Suprapubic skin (tissue), 4 donors: ENCODE results near the gene MAP2K2. TPM values are rescaled to one million over a fixed set of nuclear protein-coding genes. Genes with fewer than 3 reads are reported as not detected.

Experiments used
- DNase-seq, 2 donors: peaks; one replicate each; pipeline ENCODE4 v3.0.0-alpha.2; 2019; ENCODE audit warnings: low spot score in 2 of 2
- H3K27ac ChIP-seq: fragments of 200-600 bp; sonication (generic); one replicate; pipeline ENCODE4 v1.5.1; 2019
- H3K27me3 ChIP-seq: fragments of 200-600 bp; sonication (generic); one replicate; pipeline ENCODE4 v1.5.1; 2019
- H3K36me3 ChIP-seq: fragments of 200-600 bp; sonication (generic); one replicate; pipeline ENCODE4 v1.5.1; 2019
- H3K4me1 ChIP-seq: fragments of 200-600 bp; sonication (generic); one replicate; pipeline ENCODE4 v1.5.1; 2019
- H3K4me3 ChIP-seq: fragments of 200-600 bp; sonication (generic); one replicate; pipeline ENCODE4 v1.5.1; 2019; ENCODE audit warnings: mild to moderate bottlenecking
- H3K9me3 ChIP-seq: fragments of 200-600 bp; sonication (generic); one replicate; pipeline ENCODE4 v1.5.1; 2019
- EP300 ChIP-seq: sonication (generic); formaldehyde crosslinking; IDR thresholded peaks from one replicate; pipeline ENCODE4 v1.6.1; 2017; ENCODE audit warnings: antibody characterized with exemption
- POLR2A ChIP-seq, 2 donors: fragments of 450-650 bp; IDR thresholded peaks; one replicate each; pipeline ENCODE4 v1.6.1; 2017; ENCODE audit warnings: antibody characterized with exemption in 2 of 2, mild to moderate bottlenecking in 2 of 2, moderate library complexity in 2 of 2
- POLR2AphosphoS5 ChIP-seq, 3 donors: sonication (generic); formaldehyde crosslinking; IDR thresholded peaks; one replicate each; pipeline ENCODE4 v1.6.1; 2017; ENCODE audit warnings: antibody characterized with exemption in 3 of 3
- WGBS: methylation state at CpG from one replicate; pipeline ENCODE4 v1.1.5; 2018; 5-methylcytosine and 5-hydroxymethylcytosine counted together
- total RNA-seq, 4 donors: library from RNA; depleted of rRNA; stranded (reverse); fragments of >200 nt; gene quantifications; one replicate each; pipeline ENCODE4 v1.1.0, GENCODE V29; 2016
- TF ChIP-seq, protein P1 (sequence below), 2 donors: fragments of 200-600 bp in 1 of 2; fragments of 450-650 bp in 1 of 2; sonication (generic) in 1 of 2; IDR thresholded peaks; one replicate each; pipeline ENCODE4 v1.5.1; 2016 to 2019; ENCODE audit warnings: antibody characterized with exemption in 2 of 2, mild to moderate bottlenecking in 1 of 2, moderate library complexity in 1 of 2

MAP2K2 gene
- total RNA-seq, 4 donors from 2014 or later, result 88.0 to 103 (median 95.0) TPM

DNA sequence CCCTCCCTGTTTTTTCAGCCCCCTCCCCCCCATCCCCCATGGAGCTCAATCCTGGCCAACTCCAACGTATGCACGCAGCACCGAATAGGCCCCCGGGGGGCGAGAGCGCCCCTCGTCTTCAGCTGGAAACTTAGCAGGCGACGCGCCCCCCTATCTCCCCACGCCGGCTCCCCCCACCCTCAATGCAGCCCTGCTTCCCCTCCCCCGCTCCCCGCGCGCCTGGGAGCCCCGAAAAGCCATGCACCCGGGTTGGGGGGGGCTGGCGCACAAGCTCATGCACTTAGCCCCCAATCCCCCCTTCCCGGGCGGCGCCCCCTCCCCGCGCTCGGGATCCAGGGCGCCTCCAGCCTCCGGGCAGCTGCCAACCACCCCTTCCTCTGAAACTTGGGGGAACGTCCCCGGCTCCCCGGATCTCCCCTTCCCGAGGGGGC, 57.7 kb downstream of the MAP2K2 start:
- TF ChIP-seq, protein P1, sequence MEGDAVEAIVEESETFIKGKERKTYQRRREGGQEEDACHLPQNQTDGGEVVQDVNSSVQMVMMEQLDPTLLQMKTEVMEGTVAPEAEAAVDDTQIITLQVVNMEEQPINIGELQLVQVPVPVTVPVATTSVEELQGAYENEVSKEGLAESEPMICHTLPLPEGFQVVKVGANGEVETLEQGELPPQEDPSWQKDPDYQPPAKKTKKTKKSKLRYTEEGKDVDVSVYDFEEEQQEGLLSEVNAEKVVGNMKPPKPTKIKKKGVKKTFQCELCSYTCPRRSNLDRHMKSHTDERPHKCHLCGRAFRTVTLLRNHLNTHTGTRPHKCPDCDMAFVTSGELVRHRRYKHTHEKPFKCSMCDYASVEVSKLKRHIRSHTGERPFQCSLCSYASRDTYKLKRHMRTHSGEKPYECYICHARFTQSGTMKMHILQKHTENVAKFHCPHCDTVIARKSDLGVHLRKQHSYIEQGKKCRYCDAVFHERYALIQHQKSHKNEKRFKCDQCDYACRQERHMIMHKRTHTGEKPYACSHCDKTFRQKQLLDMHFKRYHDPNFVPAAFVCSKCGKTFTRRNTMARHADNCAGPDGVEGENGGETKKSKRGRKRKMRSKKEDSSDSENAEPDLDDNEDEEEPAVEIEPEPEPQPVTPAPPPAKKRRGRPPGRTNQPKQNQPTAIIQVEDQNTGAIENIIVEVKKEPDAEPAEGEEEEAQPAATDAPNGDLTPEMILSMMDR (IDR thresholded peaks at IDR 0.05), result no peak
- no peak for TF ChIP-seq EP300
- TF ChIP-seq POLR2AphosphoS5 (IDR thresholded peaks at IDR 0.05), result no peak
- TF ChIP-seq POLR2A (IDR thresholded peaks at IDR 0.05), result no peak
- Histone ChIP-seq H3K4me1 (peaks cover 48% of the 10 kb centered on the region), H3K4me3 (peak overlapping the region; percentile 99), H3K27me3 (no peaks in the 10 kb centered on the region), H3K27ac (peak overlapping the region; percentile 97), H3K36me3 (no peaks in the 10 kb centered on the region), H3K9me3 (no peaks in the 10 kb centered on the region)
- WGBS, result 0% methylated on average over 1 of the region's 31 CpGs
- DNase-seq, result peak in 1 of 2 donors; percentile 88

DNA sequence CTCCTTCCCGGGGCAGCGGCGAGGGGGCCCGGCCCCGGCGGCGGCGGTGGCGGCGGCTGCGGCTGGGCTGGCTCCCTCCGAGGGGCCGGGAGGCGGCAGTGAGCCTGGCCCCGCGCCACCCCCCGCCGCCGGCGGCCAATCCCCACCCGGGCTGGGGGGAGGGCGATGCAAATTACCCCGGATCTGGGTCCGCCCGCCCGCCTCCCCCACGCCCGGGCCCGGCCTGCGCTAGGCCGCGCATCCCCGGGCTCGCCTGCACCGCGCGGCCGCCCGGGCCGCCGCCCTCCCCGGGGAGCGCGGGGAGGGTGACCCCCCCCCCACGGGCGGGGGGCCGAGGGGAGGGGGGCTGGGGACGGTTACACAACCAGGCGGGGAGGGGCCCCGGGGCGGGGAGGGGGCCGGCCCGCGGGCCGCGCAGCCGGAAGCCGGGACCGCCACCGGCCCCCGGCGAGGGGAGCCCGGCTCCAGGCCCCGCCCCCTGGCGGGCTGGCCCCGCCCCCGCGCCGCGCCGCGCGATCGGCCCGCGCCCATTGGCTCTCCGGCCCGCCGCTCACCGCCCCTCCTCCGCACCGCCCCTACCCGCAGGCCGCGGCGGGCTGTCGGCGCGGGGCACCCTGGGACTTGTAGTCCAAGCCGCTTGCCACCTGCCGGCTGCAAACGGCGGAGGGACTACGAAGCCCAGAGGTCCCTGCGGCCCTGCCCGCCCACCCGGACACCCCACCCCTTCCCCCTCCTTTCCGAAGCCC, 58.3 kb downstream of the MAP2K2 start:
- Histone ChIP-seq H3K4me3 (peak overlapping the region; percentile 99), H3K9me3 (no peaks in the 10 kb centered on the region), H3K27me3 (no peaks in the 10 kb centered on the region), H3K27ac (peak overlapping the region; percentile 97), H3K36me3 (no peaks in the 10 kb centered on the region), H3K4me1 (peaks cover 54% of the 10 kb centered on the region)
- TF ChIP-seq EP300 (no peak), POLR2AphosphoS5 (IDR thresholded peaks at IDR 0.05) (peak in 1 of 3 donors; percentile 62), POLR2A (IDR thresholded peaks at IDR 0.05) (no peak)
- TF ChIP-seq, protein P1 (IDR thresholded peaks at IDR 0.05), result no peak
- peak; percentile 97 for DNase-seq
- WGBS, result no CpG with 5 or more reads among the region's 98 CpGs

DNA sequence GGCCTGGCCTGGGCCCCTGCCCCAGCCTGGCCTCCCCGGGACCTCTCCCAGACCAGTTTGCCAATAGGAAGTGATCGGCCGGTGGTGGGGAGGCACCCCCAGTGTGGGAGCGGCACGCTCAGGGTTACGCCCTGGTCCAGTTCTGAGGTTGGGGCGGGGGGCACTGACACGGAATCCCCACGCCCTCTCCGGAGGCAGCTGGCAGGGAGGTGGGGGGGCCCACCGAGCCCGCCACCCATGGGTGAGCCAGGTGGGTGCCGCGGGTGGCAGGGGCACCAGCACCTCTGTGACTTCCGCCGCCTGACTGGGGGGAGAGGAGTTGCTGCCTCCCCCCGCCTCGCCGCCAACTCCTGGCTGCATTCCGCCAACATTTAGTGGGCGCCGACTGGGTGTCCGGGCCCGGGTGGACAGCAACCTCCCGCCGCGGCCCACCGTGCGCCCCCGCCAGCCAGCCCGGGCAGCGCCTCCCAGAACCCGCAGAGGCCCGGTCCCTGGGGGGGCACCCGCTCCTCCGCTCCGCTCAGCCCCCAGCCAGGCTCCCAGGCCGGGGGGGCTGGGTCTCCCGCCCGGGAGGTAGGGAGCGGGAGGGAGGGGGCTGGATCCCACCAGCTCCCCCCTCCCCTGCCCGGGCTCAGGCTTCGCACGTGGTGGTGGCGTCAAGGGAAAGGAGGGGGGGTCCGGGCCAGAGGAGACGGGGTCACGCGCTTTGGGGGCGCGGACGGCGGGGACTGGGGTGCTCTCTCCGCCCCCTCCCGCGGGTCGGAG, 59.2 kb downstream of the MAP2K2 start:
- peaks cover 63% of the 10 kb centered on the region for H3K4me1 ChIP-seq
- DNase-seq, result peak in 1 of 2 donors; percentile 84
- no peaks in the 10 kb centered on the region for H3K27me3 ChIP-seq
- no peaks in the 10 kb centered on the region for H3K9me3 ChIP-seq
- peak overlapping the region; percentile 86 for H3K27ac ChIP-seq
- peak overlapping the region; percentile 99 for H3K4me3 ChIP-seq
- WGBS, result 0% methylated on average over 2 of the region's 57 CpGs
- no peaks in the 10 kb centered on the region for H3K36me3 ChIP-seq
- TF ChIP-seq, protein P1 (IDR thresholded peaks at IDR 0.05), result no peak
- TF ChIP-seq POLR2A (IDR thresholded peaks at IDR 0.05) (no peak), POLR2AphosphoS5 (IDR thresholded peaks at IDR 0.05) (no peak), EP300 (no peak)

DNA sequence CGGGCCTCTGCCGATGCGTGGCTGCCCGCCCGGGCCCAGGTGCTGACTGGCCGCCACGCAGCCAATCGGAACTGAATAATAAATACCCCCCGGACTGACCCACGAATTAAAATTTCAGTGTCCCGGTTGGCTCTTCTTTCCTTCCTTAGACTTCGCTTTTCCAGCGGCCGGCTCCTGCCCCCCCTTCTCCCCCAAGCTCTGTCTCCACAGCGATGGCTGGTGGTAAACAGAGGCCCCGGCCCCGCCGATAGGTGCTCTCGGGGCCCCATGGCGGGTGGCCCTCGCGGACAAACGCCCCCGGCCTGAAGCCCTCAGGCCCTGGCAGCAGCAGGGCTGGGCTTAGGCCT, 59.8 kb downstream of the MAP2K2 start:
- Histone ChIP-seq H3K9me3 (no peaks in the 10 kb centered on the region), H3K4me1 (peaks cover 68% of the 10 kb centered on the region), H3K27me3 (no peaks in the 10 kb centered on the region), H3K27ac (peak overlapping the region; percentile 86), H3K4me3 (peak overlapping the region; percentile 99), H3K36me3 (no peaks in the 10 kb centered on the region)
- WGBS, result 2% methylated on average over 10 of the region's 24 CpGs
- TF ChIP-seq POLR2AphosphoS5 (IDR thresholded peaks at IDR 0.05) (no peak), POLR2A (IDR thresholded peaks at IDR 0.05) (no peak), EP300 (no peak)
- no peak for DNase-seq

DNA sequence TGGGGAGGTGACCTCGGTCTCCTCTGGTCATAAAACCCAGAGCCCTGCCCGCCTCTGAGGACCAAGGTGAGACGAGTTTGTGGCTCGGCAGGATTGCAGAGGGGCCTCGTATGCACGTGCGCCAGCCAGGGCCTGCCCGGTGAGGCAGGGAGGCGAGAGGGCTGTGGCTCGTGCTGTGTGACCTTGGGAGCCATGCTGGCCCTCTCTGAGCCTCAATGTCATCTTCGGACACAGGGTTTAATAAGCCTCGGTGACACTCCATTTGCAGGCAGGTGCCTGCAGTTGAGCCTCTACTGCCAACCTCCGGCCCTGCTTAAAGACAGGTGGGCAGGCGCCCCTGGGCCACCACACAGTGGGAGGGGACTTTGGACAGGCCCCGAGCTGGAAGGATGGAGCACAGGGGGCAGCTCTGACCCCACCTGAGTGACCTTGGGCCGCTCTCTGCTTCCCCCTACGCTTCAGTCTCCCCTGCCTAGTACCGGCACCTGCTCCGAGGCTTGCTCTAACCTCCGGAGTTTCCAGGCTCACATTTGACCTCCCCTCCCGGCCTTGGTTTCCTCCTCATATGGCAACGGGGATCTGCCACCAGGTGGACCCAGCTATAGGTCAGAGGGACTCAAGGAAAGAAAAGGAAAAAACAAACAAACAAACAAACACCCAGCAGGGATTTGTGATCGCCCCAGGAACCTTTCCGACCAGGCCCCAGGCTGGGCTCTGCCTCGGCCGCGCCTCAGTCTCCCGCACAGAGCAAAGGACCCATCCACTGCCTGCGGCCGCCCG, 60.4 kb downstream of the MAP2K2 start:
- H3K36me3 ChIP-seq, result no peaks in the 10 kb centered on the region
- H3K4me1 ChIP-seq, result peaks cover 69% of the 10 kb centered on the region
- peak overlapping the region; percentile 86 for H3K27ac ChIP-seq
- no peak for DNase-seq
- TF ChIP-seq, protein P1 (IDR thresholded peaks at IDR 0.05), result no peak
- no peak for TF ChIP-seq POLR2AphosphoS5 (IDR thresholded peaks at IDR 0.05)
- no peak for TF ChIP-seq POLR2A (IDR thresholded peaks at IDR 0.05)
- TF ChIP-seq EP300, result no peak
- no peaks in the 10 kb centered on the region for H3K9me3 ChIP-seq
- peak overlapping the region; percentile 99 for H3K4me3 ChIP-seq
- H3K27me3 ChIP-seq, result no peaks in the 10 kb centered on the region
- WGBS, result 33% methylated on average over 23 of the region's 31 CpGs
